GM18873 (cell line): ENCODE results near the gene TMEM17.
"Not testable (repeated sequence)": the region's sequence is repeated elsewhere in the genome, so short reads cannot be mapped to it uniquely, and the experiment has no call there.

ENCODE experiments used
- ATAC-seq: cut with Tn5 transposase; IDR thresholded peaks from one replicate; pipeline ENCODE4 v1.9.1; 2021; ENCODE audit warnings: mild to moderate bottlenecking, moderate library complexity, moderate number of reproducible peaks; ENCODE audit not compliant: unreplicated experiment, low FRiP score

TMEM17 gene, protein sequence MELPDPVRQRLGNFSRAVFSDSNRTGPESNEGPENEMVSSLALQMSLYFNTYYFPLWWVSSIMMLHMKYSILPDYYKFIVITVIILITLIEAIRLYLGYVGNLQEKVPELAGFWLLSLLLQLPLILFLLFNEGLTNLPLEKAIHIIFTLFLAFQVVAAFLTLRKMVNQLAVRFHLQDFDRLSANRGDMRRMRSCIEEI

DNA sequence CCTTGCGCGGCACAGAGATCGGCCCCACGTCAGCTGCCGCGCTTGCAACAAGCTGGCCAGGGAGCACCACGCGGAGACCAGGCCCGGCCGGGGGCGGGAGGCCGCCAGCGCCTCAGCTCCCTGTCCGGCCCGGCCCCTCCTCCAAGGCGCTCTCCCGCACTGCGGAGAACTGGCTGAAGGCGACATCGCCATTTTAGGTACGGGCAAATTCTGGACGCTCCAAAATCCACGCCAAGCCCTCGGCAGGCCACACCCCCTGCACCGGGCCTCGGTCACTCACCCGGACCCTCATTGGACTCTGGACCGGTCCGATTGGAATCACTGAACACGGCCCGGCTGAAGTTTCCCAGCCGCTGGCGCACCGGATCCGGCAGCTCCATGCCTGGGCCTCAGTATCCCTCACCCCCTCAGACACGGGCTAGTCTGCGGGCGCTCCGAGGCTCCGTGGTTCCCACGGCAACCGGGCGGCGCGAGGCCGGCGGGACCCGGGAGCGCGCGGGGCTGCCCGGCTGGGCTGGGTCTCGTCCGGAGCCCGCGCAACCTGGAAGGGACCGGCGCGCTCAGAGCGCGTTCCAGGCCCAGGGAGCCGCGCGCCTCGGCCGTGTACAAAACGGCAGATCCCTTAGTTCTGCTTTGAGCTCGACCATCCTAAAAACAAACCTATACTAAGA, at the start of gene TMEM17:
TSS of gene TMEM17 (minus strand) at position 446 of the 671 bp plus-strand sequence. CDS start at position 380, 66 bp downstream.
- no peak for ATAC-seq

DNA sequence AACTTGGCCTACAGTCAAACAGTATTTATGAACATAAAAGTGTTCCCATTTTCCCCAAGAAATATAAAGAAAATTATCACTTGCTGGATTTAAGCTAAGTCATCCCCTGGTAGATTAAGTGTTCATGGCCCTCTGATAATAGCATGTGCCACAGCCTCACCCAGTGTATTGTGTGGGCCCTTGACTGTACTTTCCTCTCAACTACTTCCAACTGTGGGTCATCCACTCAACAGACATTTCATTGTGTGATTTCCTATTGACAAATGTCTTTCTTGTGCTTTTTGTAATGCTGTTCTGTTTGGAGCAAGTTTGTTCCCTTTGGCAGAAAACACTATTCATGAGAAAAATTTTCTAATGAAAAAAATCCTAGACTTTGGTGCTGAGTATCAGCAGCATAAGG, 48.4 kb upstream of the TMEM17 start:
- no peak for ATAC-seq

DNA sequence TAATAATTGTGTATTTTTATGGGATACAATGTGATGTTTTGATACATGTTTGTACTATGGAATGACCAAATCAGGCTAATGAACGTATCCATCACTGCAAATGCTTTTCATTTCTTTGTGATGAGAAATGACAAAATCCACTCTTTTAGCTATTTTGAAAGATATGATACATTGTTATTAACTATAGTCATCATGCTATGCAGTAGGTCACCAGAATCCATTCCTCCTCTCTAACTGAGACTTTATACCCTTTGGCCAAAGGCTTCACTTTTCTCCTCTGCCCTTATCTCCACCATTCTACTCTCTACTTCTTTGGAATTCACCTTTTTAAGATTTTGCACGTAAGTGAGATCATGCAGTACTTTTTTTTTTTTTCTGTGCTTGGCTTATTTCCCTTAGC, 44.5 kb upstream of the TMEM17 start:
- ATAC-seq = no peak

DNA sequence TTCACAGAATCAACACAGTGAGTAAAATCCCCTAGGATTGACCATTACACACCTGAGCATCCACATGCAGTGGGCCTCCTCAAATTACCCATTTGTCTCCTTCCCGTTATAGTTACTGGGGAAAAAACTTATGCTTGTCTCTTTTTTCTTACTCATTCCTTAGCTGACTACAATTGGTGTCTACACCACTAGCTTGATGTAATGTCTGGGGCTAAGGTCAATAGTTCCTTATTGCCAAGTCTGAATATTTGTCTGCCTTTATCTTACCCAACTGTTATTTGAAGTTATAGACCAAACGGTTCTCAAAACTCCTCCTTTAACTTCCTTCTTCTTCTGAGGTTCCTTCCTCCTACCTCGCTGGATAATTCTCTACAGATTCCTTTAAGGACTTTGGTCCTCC, 41.9 kb upstream of the TMEM17 start:
- ATAC-seq = no peak

DNA sequence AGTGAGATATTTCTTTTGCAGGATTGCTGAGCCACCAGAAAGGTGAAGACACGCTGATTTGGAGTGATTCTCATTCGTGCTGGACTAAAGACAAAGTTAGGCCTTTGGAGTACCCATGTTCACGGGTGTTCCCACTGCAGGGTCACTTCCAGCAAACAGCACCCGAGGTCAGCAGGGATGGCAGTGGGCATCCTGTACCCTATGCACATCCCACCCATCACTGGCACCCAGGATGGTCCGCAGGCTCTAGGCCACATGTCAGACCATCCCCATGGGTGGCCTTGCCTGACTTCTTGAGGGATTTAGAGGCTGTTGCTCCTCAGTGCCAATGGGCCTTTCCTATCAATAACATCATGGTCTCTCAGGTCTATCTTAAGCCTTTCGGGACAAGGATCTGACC, 39.3 kb upstream of the TMEM17 start:
- ATAC-seq = no peak

DNA sequence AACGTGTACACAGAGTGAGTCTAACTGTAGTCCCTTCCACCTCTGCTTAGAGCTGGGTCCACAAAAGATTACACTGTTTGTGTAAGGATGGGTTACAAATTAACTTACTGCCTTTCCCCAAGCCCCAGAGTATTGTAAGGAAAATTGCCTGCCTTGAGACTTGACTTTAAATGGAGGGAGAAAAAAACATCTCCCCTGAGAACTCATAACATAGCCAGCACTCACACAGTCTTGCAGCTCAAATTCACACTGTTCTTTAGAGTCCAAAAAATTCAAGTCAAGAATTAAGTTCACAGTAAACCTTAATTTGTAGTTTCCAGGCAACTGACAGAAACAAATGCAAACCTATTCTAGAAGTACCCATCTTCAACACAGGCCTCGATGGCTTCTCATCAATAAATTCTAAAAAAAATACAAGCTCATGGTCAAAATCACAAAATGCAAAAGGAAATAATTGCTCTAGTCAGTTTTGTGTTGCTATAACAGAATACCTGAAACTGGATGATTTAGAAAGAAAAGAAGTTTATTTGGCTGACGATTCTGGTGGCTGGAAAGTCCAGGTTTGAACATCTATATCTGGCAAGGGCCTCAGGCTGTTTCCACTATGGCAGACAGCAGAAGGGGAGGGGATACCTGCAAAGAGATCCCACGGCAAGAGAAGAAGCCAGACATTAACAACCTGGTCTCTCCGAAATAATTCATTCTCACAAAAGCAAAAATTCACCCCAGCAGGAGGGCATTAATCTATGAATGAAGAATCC, 34.6 kb upstream of the TMEM17 start:
- ATAC-seq = no peak

DNA sequence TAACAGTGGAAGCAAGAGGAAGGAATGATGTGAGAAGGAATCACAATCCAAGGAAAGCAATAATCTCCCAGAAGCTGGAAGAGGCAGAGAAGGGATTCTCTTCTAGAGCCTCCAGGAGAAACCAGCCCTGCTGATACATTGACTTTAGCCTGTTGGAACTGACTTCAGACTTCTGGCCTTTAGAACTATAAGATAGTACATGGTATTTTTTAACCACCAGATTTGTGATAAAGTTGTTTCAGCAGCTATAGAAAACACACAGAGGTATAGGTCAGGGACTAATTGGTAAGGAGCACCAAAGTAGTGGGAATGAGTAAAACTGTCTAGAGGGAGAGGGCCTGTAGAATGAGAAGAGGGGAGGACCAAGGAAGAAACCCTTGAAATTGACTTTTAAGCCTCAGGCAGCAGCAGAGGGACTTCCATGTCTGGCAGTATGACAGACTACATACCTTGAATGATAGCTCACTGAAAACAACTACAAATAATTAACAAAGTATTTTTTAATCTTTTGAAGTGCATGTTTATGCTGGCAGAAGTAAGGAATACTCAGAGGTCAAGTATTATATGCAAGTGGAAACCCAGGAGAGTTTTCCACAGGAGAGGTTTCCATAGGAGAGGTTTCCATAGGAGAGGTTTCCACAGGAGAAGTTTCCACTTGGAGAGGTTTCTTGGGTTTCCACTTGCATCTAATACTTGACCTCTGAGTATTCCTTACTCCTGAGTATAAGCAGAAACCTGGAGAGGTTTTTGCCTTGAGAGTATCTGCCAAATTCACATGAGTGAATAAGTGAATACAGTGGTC, 33.8 kb upstream of the TMEM17 start:
- no peak for ATAC-seq

DNA sequence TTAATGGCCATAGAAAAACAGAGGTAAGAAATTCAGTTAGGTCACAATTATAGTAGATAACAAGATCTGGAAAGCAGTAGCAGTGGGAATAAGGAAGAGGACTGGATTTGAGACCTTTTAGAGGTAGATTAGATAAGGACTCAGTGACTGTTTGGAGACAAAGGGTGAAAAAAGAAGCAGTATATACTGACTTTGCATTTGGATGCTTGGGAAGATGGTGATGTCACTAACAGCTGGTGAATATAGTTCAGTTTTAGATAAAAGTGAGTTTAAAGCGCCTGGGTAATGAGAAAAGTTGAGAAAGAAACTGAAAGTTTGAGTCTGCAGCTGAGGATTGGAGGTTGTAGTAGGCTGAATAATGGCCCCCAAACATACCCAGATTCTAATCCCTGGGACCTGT, 32.8 kb upstream of the TMEM17 start:
- ATAC-seq = no peak

DNA sequence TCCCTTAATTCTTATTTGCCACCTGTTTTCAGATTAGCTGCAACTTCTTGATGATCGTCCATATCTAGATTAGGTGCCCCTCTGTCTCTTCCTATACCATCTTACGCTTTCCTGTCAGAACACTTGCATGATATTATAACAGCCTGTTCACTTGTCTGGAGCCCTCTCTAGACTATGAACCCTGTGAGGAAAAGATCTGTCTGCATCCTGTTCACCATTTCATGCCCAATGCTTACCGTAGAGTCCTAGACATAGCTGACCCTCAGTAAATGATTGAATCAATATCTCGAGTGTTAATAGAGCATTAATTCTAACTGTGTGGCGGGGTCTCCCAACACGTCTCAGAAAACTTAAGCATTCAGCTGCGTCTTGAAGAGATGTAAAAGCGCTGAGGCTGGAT, 31.8 kb upstream of the TMEM17 start:
- no peak for ATAC-seq

DNA sequence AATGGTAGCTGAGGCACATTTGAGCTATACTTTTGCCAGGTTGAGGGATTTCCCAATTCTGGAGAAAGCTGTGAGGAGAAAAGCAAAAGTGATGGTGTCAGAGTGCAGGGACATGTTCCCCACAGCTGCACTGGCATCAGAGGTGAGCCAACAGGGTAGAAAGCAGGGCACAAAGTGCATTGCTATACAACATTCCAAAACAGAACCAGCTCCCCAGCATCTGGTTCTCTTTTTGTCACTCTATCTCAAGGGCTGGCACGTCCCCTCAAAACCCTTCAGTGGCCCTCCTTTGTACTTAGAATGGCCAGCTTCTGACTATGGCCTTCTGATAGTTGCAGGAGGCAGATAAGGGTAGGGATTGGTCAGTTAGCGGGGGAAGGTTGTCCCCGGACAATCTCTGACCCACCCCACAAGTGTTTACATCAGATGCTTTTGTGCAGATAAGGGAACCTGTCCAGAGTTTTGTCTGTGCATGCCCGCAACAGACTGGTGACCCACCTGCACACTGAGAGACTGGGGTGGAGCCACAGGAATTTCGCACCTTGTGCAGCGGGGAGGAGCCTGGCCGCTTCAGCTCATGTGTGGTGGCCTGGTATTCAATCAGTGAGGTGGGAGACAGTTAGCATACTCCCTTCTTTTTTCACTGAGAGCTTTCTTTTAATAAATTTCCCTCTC, 31.0 kb upstream of the TMEM17 start:
- no peak for ATAC-seq

DNA sequence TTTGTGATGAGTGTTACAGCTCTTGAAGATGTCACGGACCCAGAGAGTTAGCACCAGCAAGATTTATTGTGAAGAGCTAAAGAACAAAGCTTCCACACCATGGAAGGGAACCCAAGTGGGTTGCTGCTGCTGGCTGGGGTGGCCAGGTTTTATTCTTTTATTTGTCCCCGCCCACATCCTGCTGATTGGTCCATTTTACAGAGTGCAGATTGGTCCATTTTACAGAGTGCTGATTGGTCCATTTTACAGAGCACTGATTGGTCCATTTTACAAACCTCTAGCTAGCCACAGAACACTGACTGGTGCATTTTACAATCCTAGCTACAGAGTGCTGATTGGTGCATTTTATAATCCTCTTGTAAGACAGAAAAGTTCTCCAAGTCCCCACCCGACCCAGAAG, 29.5 kb upstream of the TMEM17 start:
- not testable (repeated sequence) for ATAC-seq

DNA sequence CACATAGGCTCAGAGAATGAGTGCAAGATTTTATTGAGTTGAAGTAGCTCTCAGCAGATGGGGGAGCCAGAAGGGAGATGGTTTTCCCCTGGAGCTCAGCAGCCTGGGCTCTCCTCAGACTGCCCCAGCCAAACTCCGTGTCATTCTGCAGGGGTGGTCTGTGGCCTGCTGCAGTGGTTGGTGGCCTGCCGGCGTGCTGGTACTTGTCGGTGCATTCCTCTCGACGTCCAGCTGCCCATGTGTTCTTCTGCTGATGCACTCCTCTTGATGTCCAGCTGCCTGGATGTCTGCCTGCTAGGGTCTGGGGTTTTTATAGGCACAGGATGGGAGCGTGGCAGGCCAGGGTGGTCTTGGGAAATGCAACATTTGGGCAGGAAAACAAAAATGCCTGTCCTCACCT, 25.6 kb upstream of the TMEM17 start:
- ATAC-seq = no peak

DNA sequence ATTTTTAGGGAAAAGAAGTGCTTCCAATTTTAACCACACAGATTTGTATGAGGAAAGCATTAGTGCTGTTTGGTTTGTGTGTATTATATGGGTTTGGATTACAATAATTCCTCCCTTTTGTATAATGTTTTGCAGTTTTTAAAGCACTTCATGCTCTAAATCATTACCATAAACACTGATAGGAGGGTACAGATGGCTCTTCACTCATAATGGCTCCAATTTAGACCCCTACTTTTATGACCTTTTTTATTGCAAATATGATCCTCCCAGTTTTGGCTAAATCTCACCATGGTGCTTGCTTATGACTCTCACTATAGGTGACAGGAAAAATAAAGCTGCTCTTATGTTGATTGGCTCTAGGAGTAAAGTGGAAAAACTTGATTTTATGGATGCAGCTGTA, 23.8 kb upstream of the TMEM17 start:
- ATAC-seq = no peak

DNA sequence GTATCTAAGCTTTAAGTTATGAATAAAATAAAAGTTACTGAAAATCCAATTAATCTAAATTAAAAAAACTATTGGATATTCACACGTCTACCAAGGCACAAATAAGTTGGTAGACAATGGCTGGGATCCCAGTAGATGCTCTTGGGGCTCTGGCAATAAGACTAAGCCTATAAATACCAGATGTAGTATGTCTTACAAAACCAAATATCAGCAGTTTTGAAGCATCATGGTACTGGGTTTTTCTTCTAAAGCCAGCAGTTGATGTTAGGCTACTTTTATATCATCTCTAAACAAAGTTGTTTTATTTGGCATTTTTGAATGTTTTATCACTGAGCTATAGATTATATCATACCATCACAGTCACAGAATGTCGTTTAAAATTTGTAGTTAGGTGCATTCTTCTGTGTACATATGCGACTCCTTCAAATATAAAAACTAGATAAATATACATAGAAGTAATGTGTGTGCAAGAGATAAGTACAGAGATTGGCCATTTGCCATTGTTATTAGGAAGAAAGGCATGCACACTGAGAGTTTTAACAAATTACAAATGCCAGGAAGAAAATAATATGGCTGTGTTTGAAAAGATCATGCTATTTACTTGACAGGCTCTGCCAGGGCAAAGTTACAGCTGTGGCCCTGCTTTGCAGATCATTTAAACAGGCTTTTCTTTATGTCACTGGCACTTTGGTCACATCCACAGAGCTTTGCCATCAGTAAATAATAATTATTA, 21.6 kb upstream of the TMEM17 start:
- ATAC-seq = no peak

DNA sequence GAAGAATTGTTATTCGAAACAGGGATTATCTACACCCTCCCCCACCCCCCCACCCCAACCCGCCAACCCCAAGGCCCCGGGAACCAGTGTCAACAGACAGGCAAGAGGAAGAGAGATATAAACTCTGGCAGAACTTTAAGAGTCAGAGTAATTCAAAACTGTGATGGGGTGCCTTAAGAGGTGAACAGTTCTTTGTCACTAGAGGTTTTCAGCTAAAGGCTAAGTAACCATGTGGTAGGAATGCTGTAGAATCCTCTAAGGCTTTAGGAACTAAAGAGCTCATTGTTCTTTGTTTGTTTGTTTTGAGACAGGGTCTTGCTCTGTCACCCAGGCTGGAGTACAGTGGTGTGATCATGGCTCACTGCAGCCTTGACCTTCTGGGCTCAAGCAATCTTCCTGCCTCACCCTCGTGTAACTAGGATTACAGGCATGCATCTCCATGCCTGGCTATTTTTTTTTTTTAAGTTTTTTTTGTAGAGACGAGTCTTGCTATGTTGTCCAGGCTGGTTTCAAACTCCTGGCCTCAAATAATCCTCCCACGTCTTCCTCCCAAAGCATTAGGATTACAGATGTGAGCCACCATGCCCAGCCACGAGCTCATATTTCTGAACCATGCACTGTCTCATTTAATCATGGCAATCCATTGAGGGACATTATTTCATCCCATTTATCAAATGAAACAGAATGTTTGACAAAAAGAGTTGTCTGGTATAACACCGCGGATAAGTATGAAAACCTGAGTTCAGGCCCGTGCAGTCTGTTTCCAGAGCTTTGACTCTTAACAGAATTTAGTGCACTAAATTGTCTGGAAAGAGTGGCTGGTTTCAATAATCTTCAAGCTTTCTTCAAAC, 20.8 kb upstream of the TMEM17 start:
- ATAC-seq = no peak

DNA sequence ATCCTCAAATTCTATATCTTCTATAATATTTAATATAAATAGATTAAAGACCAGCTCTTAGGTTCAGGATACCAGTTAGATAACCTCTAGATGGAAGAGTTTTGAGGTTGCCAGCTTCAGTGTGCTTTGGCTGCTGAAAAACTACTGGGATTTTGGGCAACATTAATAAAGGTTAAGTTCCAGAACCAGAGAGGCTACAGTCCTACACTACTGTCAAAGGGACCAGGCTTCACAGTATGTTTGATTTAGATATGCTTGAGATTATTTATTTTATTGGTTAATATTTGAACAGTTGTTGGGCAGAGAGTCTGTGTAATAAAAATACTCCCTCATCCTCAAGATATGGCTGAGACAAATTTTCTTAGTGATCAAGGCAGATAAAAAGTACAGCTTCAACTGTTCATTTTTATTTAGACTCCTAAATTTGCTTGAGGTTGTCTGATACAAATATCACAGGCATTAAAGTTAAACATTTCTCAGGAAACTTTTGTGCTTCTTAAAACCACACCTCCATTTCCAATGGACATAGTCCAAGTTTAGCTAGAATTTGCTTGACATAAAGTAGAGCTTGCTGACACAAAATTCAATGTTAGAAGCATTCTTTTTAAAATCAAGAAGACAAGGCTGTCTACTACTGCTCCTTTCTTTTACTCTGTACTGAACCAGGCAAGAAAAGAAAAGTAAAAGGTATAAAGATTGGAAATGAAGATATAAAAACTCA, 19.7 kb upstream of the TMEM17 start:
- ATAC-seq = no peak

DNA sequence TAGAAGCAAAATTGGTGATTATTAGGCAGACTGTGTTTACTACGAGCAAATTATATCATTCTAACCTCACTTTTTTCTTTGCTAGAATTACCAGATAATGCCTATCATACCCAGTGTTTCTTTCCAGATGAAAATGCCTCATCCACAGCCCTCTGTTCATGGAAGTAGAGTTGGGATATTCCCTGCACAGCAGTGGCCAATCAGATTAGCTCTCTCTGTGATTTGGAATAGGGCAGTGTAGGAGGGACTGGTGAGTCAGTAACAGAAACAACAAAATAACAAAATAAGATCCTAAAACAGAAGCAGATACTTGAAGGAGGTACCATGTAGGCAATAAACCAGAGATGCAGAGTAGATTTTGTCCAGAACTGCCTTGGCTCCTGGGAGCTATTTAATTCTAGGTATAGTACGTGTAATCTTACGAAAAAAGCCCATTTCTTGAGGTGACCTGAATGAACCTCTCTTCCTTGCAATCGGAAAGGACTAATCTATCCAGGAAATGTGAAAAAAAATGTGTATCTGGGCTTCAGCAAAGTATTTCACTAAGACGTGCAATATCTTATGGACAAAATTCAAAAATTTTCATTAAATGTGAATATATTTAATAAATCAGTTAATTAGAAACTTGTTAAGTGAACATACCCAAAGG, 18.4 kb upstream of the TMEM17 start:
- ATAC-seq = no peak

DNA sequence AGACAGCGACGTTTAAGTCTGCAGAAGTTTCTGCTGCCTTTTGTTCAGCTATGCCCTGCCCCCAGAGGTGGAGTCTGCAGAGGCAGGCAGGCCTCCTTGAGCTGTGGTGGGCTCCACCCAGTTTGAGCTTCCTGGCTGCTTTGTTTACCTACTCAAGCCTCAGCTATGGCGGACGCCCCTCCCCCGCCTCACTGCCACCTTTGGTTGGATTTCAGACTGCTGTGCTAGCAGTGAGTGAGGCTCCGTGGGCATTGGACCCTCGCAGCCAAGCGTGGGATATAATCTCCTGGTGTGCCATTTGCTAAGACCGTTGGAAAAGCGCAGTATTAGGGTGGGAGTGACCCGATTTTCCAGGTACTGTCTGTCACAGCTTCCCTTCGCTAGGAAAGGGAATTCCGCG, 15.1 kb upstream of the TMEM17 start:
- not testable (repeated sequence) for ATAC-seq
